Kidney epithelial cell (primary cell): ENCODE data around the gene NWD2. TPM values are rescaled to one million over a fixed set of nuclear protein-coding genes. Genes with fewer than 3 reads are reported as not detected.

ENCODE experiments used
- DNase-seq: peaks from one replicate; pipeline ENCODE4 v3.0.0-alpha.2; 2010; ENCODE audit warnings: low read depth
- H3K27me3 ChIP-seq: 2 replicates; pipeline ENCODE4 v1.6.0; 2011; ENCODE audit warnings: low read length; ENCODE audit not compliant: control insufficient read depth, insufficient read depth
- H3K36me3 ChIP-seq: 2 replicates; pipeline ENCODE4 v1.5.1; 2011; ENCODE audit warnings: low read length; ENCODE audit not compliant: control insufficient read depth, insufficient read depth
- H3K4me3 ChIP-seq: 2 replicates; pipeline ENCODE4 v1.5.1; 2011; ENCODE audit warnings: low read depth, mild to moderate bottlenecking, control low read depth, low read length
- CTCF ChIP-seq: IDR thresholded peaks from 2 replicates; pipeline ENCODE4 v1.5.1; 2011; ENCODE audit warnings: mild to moderate bottlenecking, moderate library complexity, low read length, control low read depth, inconsistent platforms; ENCODE audit not compliant: insufficient read depth, poor library complexity, severe bottlenecking
- total RNA-seq: library from RNA; depleted of rRNA; stranded (reverse); fragments of >200 nt; gene quantifications from 2 replicates; pipeline ENCODE4 v1.2.3, GENCODE V29; 2015

Gene NWD2
- total RNA-seq, 1 donor from 2014 or later, result 0.04 TPM

- no peak for DNase-seq
- H3K36me3 ChIP-seq, result no peaks in the 10 kb centered on the region
- H3K27me3 ChIP-seq, result no peaks in the 10 kb centered on the region
- no peak for TF ChIP-seq CTCF
- H3K4me3 ChIP-seq, result no peak overlapping the region
Measured at GRCh38 chr4:37475087-37475486, 230.5 kb downstream of the NWD2 start.

- H3K36me3 ChIP-seq, result no peaks in the 10 kb centered on the region
- TF ChIP-seq CTCF, result no peak
- DNase-seq, result no peak
Measured at GRCh38 chr4:37475776-37476175, 231.2 kb downstream of the NWD2 start.

GRCh38 chr4:37476256-37476655 lies 231.7 kb downstream of the NWD2 start:
- H3K27me3 ChIP-seq, result no peaks in the 10 kb centered on the region
- H3K36me3 ChIP-seq, result no peaks in the 10 kb centered on the region
- H3K4me3 ChIP-seq, result no peak overlapping the region
- no peak for TF ChIP-seq CTCF
- DNase-seq, result no peak

More at GRCh38 chr4:37475776-37476175, 231.2 kb downstream of the NWD2 start:
- Histone ChIP-seq H3K4me3 (no peak overlapping the region), H3K27me3 (no peaks in the 10 kb centered on the region)

- no peak overlapping the region for H3K4me3 ChIP-seq
- no peaks in the 10 kb centered on the region for H3K27me3 ChIP-seq
- no peaks in the 10 kb centered on the region for H3K36me3 ChIP-seq
- DNase-seq, result no peak
- TF ChIP-seq CTCF, result no peak
Measured at GRCh38 chr4:37476691-37477090, 232.1 kb downstream of the NWD2 start.

GRCh38 chr4:37477126-37477525 lies 232.6 kb downstream of the NWD2 start:
- no peak for TF ChIP-seq CTCF
- no peaks in the 10 kb centered on the region for H3K27me3 ChIP-seq
- no peak for DNase-seq
- H3K4me3 ChIP-seq, result no peak overlapping the region
- H3K36me3 ChIP-seq, result no peaks in the 10 kb centered on the region

- no peaks in the 10 kb centered on the region for H3K36me3 ChIP-seq
- DNase-seq, result no peak
- TF ChIP-seq CTCF, result no peak
- H3K4me3 ChIP-seq, result no peak overlapping the region
- H3K27me3 ChIP-seq, result no peaks in the 10 kb centered on the region
Measured at GRCh38 chr4:37478151-37478550, 233.6 kb downstream of the NWD2 start.
